Measurements from ENCODE around the gene GHRHR. TPM values are rescaled to one million over a fixed set of nuclear protein-coding genes. Genes with fewer than 3 reads are reported as not detected.

The GHRHR gene
- total RNA-seq, 1 experiment from 2014 or later, result not detected

DNA sequence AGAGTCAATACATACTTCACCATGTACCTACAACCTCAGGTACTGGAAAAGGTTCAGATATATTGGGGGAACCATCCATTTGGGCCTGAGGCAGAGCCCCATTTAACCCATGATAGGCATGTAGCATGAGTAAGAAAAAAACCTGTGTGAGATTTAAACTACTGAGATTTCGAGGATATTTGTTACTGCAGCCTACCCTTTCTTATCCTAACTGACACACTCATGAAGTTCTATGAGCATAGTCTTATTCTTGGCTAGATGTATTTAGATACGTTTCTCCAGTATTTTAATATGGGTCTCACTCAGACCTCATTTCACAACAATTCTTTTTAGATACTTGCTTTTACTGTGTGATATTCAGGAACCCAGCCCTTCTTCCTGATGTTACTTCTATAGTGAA, 39.3 kb downstream of the GHRHR start:
- DNase-seq (ENCODE audit: low read depth), result no peak

DNA sequence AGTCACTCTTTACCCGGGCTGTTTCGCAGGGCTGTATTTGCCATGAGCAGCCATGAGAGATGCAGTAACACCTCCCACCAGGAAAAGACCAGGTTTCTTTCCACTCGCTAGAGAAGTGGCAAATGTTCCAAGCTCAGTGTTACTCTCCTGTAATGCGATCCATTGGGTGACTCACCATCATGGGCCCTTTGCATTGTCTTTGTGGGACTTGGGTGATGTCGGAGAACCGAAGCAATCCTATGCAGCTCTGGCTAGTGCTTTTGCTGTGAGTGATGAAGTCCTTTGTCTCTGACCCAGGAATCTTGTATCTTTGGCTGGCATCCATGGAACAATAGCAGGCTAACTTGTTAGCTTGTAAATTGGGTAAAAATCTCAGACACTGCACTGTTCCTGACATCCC, 40.0 kb downstream of the GHRHR start:
- DNase-seq (ENCODE audit: low read depth), result peak; percentile 62

DNA sequence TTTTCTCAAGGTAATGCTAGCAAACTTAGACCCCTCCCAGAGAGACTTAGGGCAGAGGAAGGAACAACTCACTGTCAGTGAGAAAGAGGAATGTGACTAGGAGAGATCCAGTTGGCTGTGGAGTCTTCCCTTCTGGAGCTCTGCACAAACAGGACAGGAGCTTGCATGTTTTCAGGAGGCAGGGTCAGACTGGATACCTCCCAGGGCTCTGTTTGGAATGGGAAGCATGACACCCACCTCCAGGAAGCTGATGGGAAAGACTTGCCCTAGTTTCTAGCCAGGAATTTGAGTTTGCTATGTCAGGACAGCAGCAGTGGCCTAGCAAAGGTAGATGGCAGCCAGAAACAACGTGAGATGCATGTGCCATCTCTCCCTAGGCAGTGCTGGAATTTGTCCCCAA, 40.6 kb downstream of the GHRHR start:
- no peak for DNase-seq (ENCODE audit: low read depth)

DNA sequence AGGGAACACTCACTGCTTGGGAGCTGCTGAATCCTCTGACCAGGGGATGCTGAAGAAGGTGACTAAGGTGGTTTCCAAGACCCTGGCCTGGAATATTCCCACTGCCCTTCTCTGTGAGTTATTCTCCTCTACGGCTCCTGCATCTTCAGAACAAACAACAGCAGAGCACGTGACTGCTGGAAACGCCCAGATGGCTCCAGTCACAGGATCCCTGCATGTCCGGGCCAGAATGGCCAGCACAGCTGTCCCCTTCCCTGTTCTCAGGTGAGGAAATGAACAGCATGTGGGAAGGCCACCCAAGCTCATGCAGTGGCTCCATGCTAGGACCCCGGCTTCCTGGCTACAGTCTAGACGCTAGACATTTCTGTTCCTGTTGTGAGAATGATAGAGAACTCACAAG, 43.1 kb downstream of the GHRHR start:
- DNase-seq (ENCODE audit: low read depth), result no peak

DNA sequence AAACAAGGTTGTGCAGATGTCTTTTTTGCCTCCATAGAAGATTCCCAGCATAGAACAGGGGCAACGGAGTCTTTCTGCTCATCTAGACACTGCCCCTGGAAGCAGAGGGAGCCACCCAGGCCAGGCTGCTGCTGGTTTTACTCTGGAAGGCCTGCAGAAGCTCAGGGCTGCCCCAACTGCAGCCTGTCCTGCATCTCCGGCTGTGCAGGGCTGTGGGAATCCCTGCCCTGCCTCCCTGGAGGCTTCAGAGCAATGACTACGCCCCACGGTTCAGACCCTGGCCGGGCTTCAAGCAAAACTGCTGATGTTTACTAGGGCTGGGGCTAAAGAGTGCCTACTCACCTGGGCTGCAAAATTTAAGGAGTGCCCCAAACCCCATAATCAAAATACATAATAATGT, 43.9 kb downstream of the GHRHR start:
- no peak for DNase-seq (ENCODE audit: low read depth)

DNA sequence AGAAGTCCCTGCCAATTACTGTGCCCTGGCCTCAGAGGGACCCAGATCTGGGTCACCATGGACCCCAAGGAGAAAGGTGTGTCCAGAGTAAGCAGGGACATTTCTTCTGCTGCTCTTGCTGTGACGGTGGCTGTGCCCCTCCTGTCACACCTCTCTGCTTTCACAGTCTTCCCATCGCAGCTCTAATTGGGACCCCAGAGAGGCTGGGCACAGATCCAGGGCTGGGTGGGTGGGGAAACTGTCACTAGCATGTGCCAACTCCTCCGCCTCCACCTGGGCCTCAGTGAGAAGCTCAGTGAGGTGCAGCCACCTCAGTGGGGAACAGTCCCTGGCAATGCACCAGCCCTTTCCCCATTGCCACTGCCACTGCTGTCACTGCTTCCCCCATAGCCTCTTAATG, 51.1 kb downstream of the GHRHR start:
- no peak for DNase-seq (ENCODE audit: low read depth)

DNA sequence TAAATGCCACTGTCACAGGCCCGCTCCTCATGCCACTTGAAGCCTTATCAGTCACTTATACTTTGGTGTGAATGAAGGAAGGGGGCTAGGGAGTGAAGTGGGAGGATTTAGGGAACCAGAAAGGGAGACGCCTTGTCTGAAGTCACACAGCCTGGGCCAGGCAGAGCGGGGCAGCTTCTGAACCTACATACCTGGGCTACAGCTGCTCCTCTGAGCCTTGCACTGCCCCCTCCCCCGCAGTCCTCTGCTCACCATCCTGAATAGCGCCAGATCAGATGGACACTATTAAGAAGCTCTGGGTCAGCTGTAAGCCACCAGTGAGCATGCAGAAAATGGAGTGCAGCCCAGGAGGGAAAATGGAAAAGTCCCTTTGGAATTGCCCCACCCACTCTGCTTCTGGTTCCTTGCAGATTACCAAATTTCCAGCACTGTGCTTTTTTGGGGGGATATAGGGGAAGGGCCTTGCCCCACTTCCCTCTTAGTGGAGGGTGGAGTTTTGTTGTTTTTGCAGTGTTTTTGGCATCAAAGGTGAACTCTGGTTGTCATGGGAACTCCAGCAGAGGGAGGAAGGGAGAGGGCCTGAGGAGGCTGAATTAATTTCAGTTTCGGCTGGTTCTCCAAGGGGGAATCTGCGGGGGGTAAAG, 53.4 kb downstream of the GHRHR start:
- DNase-seq (ENCODE audit: low read depth), result no peak

DNA sequence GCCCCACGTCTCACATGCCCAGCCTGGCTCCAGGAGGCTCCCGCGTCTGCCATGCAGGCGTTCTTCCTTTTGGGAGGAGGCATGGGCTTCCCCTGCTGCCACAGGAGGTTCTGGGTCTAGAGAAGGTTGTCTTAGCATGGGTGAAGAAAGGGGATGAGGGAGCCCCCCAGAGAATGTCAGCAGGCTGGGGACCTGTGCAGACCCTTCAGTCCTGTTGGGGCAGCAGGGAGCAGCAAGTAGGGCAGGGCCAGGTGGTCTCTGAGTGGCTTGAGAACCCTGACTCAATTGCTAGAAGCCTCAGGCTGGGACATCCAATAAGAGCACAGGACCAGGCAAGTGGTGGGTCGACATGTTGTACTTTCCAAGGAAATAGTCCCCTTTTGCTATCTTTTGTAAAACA, 54.0 kb downstream of the GHRHR start:
- no peak for DNase-seq (ENCODE audit: low read depth)

DNA sequence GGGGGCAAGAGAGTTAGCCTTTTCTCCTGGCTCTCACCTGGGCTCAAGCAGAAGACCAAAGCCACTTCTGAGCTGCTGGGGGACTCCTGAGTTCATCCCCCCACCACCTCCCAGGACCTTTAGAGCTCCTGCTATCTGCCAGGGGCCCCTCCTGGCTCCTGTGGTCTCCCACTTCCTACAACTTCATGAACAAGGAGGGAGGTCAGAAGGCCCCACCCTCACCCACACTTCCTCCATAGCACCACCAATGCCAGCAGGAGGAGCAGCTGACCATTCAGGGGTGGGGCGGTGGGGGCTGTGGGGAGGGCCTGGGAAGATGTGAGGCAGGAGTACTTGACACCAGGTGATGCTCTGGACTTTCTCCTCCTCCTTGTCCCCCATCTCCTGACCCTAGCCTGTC, 55.8 kb downstream of the GHRHR start:
- DNase-seq (ENCODE audit: low read depth), result no peak

DNA sequence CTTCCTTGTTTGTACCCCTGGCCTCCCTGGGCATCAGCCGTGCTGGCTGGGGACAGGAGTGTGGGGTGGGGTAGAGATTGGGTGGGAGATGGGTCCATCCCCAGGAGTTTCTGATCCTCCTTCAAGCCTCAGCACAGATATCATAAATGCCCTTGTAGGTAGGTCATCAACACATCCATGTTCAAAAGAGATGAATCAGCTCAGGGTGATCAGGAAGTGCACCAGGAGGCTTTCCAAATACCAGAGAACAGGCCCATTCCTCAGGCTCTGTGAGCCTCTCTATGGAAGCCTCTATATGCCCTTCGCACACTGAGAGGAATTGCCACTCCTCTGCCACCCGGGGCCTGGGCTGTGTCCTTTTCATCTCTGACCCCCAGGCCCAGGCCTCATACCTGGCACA, 56.4 kb downstream of the GHRHR start:
- no peak for DNase-seq (ENCODE audit: low read depth)

DNA sequence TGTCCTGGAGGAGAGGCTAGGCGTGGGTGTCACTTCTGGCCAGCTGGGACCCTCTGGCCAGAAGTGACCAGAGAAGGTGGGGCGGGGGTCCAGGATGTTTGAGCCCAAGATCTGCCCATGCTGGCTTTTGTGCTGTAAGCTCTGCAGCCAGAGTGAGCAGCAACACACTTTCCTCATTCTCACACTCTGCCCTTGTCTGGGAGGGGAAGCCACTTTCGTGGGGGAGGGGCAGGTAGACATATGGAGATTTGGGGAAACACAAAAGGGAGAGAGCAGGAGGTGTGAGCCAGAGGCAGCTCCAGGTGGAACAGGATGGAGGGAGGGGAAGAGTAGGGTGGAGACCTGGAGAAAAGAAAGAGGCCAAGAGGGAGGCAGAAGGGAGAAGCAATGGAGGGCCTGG, 56.9 kb downstream of the GHRHR start:
- DNase-seq (ENCODE audit: low read depth), result no peak

DNA sequence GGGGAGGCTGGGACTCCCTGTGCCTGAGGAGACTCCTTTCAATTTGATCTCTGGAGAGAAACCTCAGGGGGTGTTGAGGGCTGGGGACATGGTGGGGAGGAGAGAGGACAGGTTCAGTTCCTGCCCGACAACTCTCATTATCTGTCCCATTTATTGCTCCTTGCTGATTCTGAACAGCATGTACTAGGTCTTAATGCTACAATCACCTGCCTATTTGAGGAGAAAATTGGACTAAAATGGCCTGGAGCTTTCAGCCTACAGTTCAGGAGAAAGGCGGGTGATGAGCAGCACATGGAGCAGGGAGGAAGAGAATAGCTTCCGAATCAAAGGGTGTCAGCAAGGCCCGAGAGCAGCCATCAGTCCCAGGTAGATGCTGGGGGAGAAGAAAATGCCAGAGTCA, 58.4 kb downstream of the GHRHR start:
- no peak for DNase-seq (ENCODE audit: low read depth)

DNA sequence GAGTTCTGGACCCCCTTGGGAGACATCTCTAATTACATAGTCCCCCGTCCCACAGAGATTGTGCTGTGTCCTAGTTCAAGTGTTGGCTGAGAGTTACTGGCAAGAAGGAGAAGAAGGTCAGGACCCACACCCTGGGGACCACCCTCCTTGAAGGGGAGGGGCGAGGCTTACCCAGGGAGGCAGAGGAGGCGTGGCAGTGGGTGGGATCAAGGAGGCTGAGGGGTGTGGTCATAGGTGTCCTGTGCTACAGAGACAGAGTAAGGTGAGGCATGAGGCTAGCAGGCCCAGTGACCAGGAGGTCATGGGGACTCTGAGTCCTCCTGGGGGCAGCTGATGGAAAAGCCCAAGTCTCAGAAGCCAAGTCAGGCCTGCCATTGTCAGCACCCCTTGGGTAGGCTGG, 59.0 kb downstream of the GHRHR start:
- no peak for DNase-seq (ENCODE audit: low read depth)

DNA sequence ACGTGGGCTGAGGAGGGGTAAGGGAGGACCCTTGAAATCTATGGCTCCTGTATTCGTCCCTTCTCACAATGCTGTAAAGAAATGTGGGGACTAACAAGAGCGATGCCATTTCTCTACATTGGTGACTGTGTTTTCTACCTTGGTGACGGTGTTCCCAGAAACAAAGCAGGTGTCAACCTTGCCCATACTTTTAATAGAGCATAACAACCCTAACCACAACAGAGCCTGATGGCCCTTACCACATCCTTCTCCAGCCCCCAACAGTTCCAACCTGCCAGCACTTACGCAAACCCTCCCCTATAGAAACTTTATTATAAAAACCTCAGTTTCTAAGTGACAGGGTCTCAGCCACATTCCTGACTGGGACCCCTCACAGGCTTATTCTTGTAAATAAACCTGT, 60.1 kb downstream of the GHRHR start:
- no peak for DNase-seq (ENCODE audit: low read depth)

DNA sequence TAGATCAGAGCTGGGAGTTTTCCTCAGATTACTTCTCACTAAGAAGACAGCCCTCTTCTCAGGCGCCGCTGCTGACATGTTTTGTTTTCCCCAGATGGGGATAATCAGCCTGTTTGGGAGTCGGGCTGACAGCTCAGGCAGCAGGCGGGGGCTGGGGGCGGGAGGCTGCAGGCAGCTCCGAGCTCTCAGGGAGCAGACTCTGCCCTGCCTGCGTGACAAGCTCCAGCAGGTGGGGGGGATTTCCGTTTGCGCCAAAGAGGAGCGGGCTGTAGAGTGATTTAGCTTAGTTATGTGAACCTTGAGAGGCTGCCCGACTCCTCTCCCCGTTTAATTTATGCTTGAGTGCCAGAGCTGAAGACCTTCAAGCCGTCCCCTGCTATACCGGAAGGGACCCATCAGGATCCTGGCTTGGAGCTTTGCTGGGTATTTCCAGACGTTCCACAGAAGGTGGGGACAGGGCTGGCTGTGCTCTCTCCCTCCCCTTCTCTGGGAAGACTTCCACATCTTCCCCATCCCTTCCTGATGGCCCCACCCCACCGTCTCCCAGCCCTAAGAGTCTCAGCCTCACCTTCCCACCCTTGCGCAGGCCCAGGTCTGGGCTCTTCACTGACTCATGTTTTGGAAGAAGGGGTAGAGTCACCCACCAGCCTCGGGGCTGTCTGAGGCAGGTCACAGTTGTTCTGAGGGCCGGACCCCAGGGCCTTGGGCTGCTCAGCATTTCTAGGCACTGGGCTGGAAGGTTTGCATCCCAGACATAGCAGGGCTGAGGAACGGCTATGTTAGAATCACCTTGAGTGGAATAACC, 63.6 kb downstream of the GHRHR start:
- peak; percentile 49 for DNase-seq (ENCODE audit: low read depth)

DNA sequence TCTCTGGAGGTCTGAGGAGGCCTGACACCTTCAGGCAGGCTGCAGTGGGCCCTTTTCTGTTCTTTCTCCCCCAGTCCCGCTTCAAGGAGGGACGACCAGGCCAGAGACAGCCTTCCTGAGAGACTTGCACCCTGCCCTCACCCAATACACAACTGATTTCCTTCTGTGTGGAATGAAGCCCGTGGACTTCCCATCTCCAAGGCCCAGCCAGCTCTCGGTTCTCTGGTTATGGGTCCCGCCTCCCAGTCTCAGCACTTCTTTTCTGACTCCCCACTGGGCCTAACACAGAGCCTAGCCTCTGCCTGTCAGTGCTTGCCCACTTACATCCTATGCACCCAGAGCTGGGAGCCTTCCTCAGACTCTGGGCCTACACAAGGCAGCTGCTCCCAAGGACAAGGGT, 64.3 kb downstream of the GHRHR start:
- DNase-seq (ENCODE audit: low read depth), result no peak

DNA sequence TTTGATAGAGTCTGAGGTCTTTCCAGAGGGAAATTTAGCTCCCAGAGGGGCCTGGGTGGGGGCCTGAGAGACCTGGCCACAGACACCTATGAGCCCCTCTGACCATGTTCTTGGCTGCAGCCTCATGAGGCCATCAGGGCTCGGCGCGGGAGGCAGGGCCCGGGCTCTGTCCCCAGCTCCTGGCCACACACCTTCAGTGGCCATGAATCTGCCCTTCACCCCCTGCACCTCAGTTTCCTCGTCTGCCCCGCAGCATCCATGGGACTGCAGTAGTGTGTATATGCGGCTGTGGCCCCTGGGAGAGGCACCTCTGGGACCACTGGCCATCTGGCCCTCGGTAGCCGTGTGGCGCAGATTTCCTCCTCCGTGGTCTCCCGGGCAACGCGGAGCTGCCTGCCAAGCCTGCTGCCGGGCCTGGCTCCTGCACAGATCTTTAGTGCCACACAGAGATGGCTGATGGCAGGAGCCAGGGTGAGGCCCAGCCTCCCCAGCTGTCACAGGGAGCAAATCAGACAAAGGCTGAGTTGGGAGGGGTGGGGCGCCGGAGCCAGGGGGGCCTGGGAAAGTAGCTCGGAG, 64.8 kb downstream of the GHRHR start:
- DNase-seq (ENCODE audit: low read depth), result no peak

Other genes with a start within 250 kb of the GHRHR start
- gene INMT, start 211.8 kb upstream of the GHRHR start, total RNA-seq (2014; rRNA removed; shearing (Covaris generic)), result 0.06 TPM in 1 of 2 replicates, not detected in the other
- 10.3 and 12.1 TPM in 2 replicates for gene MINDY4, start 192.5 kb upstream of the GHRHR start, total RNA-seq (2014; rRNA removed; shearing (Covaris generic))
- gene AQP1, start 52.1 kb upstream of the GHRHR start, total RNA-seq (2014; rRNA removed; shearing (Covaris generic)), result 1.0 and 1.6 TPM in 2 replicates
- 0.17 and 0.24 TPM in 2 replicates for gene ADCYAP1R1, start 88.4 kb downstream of the GHRHR start, total RNA-seq (2014; rRNA removed; shearing (Covaris generic))